Tibial artery (tissue), 4 donors: Measurements from ENCODE around the gene PRRC2B.
"Not testable (repeated sequence)": the region's sequence is repeated elsewhere in the genome, so short reads cannot be mapped to it uniquely, and the experiment has no call there.

Experiments
- DNase-seq, 2 donors: peaks; one replicate each; pipeline ENCODE4 v3.0.0-alpha.2; 2019
- H3K27ac ChIP-seq, 2 donors: fragments of 200-600 bp; sonication (generic) in 1 of 2; 1 replicate in 1 of 2; 2 replicates in 1 of 2; pipeline ENCODE4 v1.5.1; 2018 to 2019; ENCODE audit warnings: mild to moderate bottlenecking in 1 of 2
- H3K27me3 ChIP-seq, 2 donors: fragments of 200-600 bp; sonication (generic) in 1 of 2; one replicate each; pipeline versions ENCODE4 v1.5.1 to v1.6.0; 2016 to 2019
- H3K36me3 ChIP-seq, 3 donors: fragments of 200-600 bp; sonication (generic) in 2 of 3; one replicate each; pipeline ENCODE4 v1.5.1; 2016 to 2019; ENCODE audit warnings: mild to moderate bottlenecking in 2 of 3
- H3K4me1 ChIP-seq, 4 donors: fragments of 200-600 bp; sonication (generic) in 2 of 4; 1 replicate in 3 of 4; 2 replicates in 1 of 4; pipeline ENCODE4 v1.5.1; 2016 to 2019
- H3K4me3 ChIP-seq, 2 donors: fragments of 200-600 bp; sonication (generic) in 1 of 2; 1 replicate in 1 of 2; 2 replicates in 1 of 2; pipeline ENCODE4 v1.5.1; 2018 to 2019; ENCODE audit warnings: mild to moderate bottlenecking in 2 of 2
- H3K9me3 ChIP-seq, 3 donors: fragments of 200-600 bp; sonication (generic) in 1 of 3; one replicate each; pipeline ENCODE4 v1.5.1; 2016 to 2019
- intact Hi-C: fragments of 100-400 bp; cut with DNase I; formaldehyde crosslinking; loops from one replicate; pipeline ENCODE4 v1.15.0; 2023; ENCODE audit warnings: low total_unique reads
- TF ChIP-seq, protein P1 (sequence below), 2 experiments: fragments of 200-600 bp in 1 of 2; fragments of 450-650 bp in 1 of 2; IDR thresholded peaks; one replicate each; pipeline ENCODE4 v1.5.1; 2017 to 2019; ENCODE audit warnings: antibody characterized with exemption in 2 of 2, mild to moderate bottlenecking in 1 of 2, moderate library complexity in 1 of 2

Gene PRRC2B

DNA sequence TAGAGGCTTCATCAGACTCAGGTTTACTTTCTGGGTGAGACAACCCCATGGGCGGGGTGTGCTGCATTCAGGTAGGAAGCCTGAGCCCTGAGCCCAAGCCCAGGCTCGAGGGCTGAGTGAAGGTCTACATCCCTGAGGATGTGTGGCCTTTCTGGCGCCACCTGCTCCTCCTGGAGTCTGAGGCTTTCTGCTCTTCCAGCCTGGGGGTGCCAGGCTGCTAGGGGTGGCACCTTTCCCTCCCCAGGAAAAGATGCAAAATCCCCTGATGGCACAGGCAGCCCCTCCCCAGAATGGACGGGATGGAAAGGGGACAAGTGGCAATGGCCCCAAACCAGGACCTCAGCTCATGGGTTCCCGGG lies 44.4 kb upstream of the PRRC2B start:
- Histone ChIP-seq H3K4me3 (peak overlapping the region in 1 of 2 donors; percentile 28), H3K4me1 (peaks cover 0 to 11% (median 9%) of the 10 kb centered on the region in 4 donors), H3K27me3 (peaks cover 0 to 26% of the 10 kb centered on the region in 2 donors), H3K27ac (no peak overlapping the region), H3K9me3 (no peaks in the 10 kb centered on the region), H3K36me3 (no peaks in the 10 kb centered on the region)
- DNase-seq, result no peak
- intact Hi-C loops, result loop anchor here (10.0 kb wide), 1 partner anchor 395 kb away; the partner anchor contains the start of gene RAPGEF1
- TF ChIP-seq, protein P1, sequence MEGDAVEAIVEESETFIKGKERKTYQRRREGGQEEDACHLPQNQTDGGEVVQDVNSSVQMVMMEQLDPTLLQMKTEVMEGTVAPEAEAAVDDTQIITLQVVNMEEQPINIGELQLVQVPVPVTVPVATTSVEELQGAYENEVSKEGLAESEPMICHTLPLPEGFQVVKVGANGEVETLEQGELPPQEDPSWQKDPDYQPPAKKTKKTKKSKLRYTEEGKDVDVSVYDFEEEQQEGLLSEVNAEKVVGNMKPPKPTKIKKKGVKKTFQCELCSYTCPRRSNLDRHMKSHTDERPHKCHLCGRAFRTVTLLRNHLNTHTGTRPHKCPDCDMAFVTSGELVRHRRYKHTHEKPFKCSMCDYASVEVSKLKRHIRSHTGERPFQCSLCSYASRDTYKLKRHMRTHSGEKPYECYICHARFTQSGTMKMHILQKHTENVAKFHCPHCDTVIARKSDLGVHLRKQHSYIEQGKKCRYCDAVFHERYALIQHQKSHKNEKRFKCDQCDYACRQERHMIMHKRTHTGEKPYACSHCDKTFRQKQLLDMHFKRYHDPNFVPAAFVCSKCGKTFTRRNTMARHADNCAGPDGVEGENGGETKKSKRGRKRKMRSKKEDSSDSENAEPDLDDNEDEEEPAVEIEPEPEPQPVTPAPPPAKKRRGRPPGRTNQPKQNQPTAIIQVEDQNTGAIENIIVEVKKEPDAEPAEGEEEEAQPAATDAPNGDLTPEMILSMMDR (IDR thresholded peaks at IDR 0.05), result no peak

DNA sequence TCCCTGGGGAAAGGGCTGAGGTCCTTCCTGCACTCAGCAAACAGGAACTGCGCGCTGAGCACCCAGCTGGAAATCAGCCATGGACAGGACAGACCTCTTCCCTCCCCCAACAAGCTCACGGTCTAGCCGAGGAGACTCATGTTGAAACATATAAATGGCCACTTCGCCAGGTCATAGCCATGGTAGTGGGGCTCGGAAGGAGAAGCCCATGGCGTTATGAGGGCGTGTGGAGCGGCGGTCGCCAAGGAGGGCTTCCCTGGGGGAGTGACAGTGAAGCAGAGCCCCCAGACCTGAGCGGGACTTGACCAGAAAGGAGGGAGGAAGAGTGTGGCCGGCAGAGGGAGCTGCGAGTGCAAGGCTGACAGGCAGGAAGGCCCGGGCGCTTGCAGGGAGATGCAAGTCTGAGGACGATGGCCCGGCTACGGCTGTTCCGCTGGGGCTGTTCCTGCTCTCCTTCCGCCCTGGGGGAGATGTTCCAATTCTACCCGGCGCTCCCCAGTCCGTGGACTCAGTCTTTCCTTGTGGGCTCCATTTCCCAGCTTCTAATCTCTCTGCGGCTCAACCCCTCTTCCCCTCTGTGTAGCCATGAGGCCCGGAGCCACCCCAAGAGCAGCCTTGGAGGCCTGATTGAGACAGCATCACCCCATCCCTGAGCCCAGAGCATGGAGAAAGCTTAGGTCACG lies 43.9 kb upstream of the PRRC2B start:
- Histone ChIP-seq H3K27ac (no peak overlapping the region), H3K9me3 (no peaks in the 10 kb centered on the region), H3K4me3 (peak overlapping the region in 1 of 2 donors; percentile 28), H3K27me3 (peaks cover 0 to 23% of the 10 kb centered on the region in 2 donors), H3K36me3 (no peaks in the 10 kb centered on the region), H3K4me1 (peaks cover 0 to 11% (median 9%) of the 10 kb centered on the region in 4 donors)
- peak; percentile 90 to 91 for DNase-seq
- TF ChIP-seq, protein P1 (IDR thresholded peaks at IDR 0.05), result peak; percentile 87 to 88
- intact Hi-C loops, result loop anchor here (10.0 kb wide), 1 partner anchor 395 kb away; the partner anchor contains the start of gene RAPGEF1

DNA sequence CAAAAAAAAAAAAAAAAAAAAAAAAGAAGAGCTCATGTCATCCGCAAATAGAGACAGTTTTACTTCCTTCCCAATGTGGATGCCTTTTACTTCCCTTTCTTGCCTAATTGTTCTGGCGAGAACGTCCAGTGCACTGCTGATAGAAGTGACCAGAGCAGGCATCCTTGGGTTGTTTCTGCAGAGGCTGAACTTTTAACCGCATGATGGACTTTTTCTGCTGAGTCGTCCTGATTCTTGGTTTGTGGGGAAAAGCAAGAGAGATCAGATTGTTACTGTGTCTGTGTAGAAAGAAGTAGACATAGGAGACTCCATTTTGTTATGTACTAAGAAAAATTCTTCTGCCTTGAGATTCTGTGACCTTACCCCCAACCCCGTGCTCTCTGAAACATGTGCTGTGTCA lies 37.4 kb upstream of the PRRC2B start:
- H3K4me3 ChIP-seq, H3K27ac ChIP-seq, H3K36me3 ChIP-seq, H3K27me3 ChIP-seq, H3K4me1 ChIP-seq, H3K9me3 ChIP-seq, intact Hi-C loops: not testable (repeated sequence)
- peak in 1 of 2 donors; percentile 40 for DNase-seq

DNA sequence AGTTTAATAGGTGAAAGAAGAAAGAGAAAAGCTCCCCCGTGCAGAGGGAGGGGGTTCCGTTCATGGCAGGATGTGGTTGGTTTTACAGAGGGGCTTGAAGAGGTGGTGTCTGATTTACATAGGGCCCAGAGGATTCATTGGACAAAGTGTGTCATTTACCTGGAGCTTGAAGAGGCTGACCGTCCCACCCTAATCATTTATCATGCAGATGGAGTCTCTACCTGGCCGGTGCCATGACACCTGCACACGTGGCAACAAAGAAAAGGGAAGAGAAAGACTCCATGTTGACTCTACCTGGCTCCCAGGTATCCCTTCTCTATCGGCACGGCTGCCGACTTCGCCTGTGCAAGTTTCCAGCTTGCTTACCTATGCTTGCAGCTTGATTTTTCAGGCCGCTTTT lies 35.3 kb upstream of the PRRC2B start:
- intact Hi-C loops, result no loop called here
- Histone ChIP-seq H3K27ac (no peak overlapping the region), H3K36me3 (no peaks in the 10 kb centered on the region), H3K4me1 (peaks cover 0 to 5% (median 0%) of the 10 kb centered on the region in 4 donors), H3K4me3 (no peak overlapping the region), H3K9me3 (no peaks in the 10 kb centered on the region), H3K27me3 (no peaks in the 10 kb centered on the region)
- no peak for DNase-seq
- TF ChIP-seq, protein P1 (IDR thresholded peaks at IDR 0.05), result no peak

DNA sequence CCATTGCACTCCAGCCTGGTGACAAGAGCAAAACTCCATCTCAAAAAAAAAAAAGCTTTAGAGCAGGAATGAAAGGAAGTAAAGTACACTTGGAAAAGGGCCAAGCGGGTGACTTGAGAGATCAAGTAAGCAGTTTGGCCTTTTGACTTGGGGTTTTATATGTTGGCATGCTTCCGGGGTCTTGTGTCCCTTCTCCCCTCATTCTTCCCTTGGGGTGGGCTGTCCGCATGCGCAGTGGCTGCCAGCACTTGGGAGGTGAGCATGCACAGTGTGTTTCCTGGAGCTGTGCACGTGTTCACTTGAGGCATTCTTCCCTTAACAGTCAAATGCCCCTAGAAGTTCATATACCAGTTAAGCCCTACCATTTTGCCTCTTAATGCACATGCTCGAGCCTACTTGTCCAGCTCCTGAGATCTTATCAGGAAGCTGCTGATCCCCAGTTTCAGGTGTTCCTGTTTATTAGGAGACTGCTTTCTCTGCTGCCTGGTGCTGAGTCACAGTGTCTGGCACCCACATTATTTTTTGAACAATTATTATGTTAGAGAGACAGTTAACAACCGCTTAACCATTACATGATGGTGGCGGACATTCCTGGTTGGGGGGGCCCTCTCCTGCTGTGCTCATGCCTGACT lies 32.6 kb upstream of the PRRC2B start:
- TF ChIP-seq, protein P1 (IDR thresholded peaks at IDR 0.05), result no peak
- Histone ChIP-seq H3K4me3 (no peak overlapping the region), H3K27ac (no peak overlapping the region), H3K9me3 (no peaks in the 10 kb centered on the region), H3K27me3 (no peaks in the 10 kb centered on the region), H3K36me3 (no peaks in the 10 kb centered on the region), H3K4me1 (peaks cover 0 to 5% (median 0%) of the 10 kb centered on the region in 4 donors)
- intact Hi-C loops, result no loop called here
- no peak for DNase-seq

DNA sequence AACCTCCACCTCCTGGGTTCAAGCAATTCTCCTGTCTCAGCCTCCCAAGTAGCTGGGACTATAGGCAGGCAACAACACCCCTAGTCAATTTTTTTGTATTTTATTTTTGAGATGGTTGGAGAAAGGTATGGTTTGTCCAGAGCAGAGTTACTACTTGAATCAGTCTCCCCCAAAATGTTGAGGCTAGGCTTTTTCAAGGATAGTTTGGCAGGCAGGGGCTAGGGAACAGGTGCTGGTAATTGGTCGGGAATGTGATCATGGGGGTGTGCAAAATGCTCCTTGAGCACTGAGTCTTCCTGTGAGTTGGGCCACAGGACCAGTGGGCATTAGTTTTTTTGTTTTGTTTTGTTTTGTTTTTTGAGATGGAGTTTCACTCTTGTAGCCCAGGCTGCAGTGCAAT lies 28.3 kb upstream of the PRRC2B start:
- no peak for DNase-seq
- intact Hi-C loops, result no loop called here
- Histone ChIP-seq H3K9me3 (no peaks in the 10 kb centered on the region), H3K27me3 (no peaks in the 10 kb centered on the region), H3K4me1 (peaks cover 0 to 12% (median 3%) of the 10 kb centered on the region in 4 donors), H3K4me3 (no peak overlapping the region), H3K27ac (no peak overlapping the region), H3K36me3 (no peaks in the 10 kb centered on the region)
- TF ChIP-seq, protein P1 (IDR thresholded peaks at IDR 0.05), result no peak
